ENCODE results near the gene ERMP1. TPM values are rescaled to one million over a fixed set of nuclear protein-coding genes. Genes with fewer than 3 reads are reported as not detected.

Gene ERMP1
- polyA plus RNA-seq, 1 of the 3 experiments (the other 2 are of a cell fraction): 5.9 TPM

GRCh38 chr9:5866272-5866671 lies 33.4 kb upstream of the ERMP1 start:
- Histone ChIP-seq H3K4me1 (ENCODE audit: control insufficient read depth in 1 of 2, insufficient read depth in 2 of 2, low read depth in 1 of 2, low read length in 1 of 2) (no peaks in the 10 kb centered on the region), H3K4me2 (no peak overlapping the region), H3K4me3 (ENCODE audit: low read depth in 2 of 2, low read length in 1 of 2) (no peak overlapping the region), H3K36me3 (replicated peaks in 1 of 2; ENCODE audit: control insufficient read depth in 1 of 2, insufficient read depth in 2 of 2, low read length in 1 of 2) (no peaks in the 10 kb centered on the region), H3K9me2 (no peaks in the 10 kb centered on the region), H2AFZ (ENCODE audit: low read depth) (no peak overlapping the region), H3K9me3 (no peaks in the 10 kb centered on the region), H3K27ac (ENCODE audit: low read depth in 2 of 2, low read length in 1 of 2) (no peak overlapping the region), H4K20me1 (ENCODE audit: insufficient read depth) (no peaks in the 10 kb centered on the region), H3K79me2 (ENCODE audit: insufficient read depth) (no peaks in the 10 kb centered on the region), H3K9ac (no peak overlapping the region), H3K27me3 (ENCODE audit: insufficient read depth) (no peaks in the 10 kb centered on the region), H3F3A (replicated peaks; ENCODE audit: insufficient read depth) (no peaks in the 10 kb centered on the region)
- no peak for DNase-seq
- TF ChIP-seq CHD2 (IDR thresholded peaks at IDR 0.05; ENCODE audit: low read length, partially characterized antibody) (no peak), MXI1 (IDR thresholded peaks at IDR 0.05; ENCODE audit: low read depth, low read length) (no peak), EP300 (IDR thresholded peaks at IDR 0.05; ENCODE audit: borderline replicate concordance in 1 of 2, low read depth in 1 of 2, low read length in 1 of 2) (no peak), JUND (IDR thresholded peaks at IDR 0.05) (no peak), RCOR1 (IDR thresholded peaks at IDR 0.05; ENCODE audit: low read length) (no peak), RXRA (IDR thresholded peaks at IDR 0.05; ENCODE audit: borderline replicate concordance, low read depth) (no peak), RFX5 (IDR thresholded peaks at IDR 0.05; ENCODE audit: low read length) (no peak), GABPA (IDR thresholded peaks at IDR 0.05; ENCODE audit: low read depth) (no peak), MEF2A (IDR thresholded peaks at IDR 0.05; ENCODE audit: borderline replicate concordance, low read depth) (no peak), ELF1 (IDR thresholded peaks at IDR 0.05) (no peak), EZH2phosphoT487 (IDR thresholded peaks at IDR 0.05; ENCODE audit: borderline replicate concordance, low read depth) (no peak), GATA2 (CRISPR knock-in tag; IDR thresholded peaks at IDR 0.05) (no peak), POLR2AphosphoS5 (IDR thresholded peaks at IDR 0.05; ENCODE audit: low read depth, low read length) (no peak), PBX3 (IDR thresholded peaks at IDR 0.05) (no peak), TEAD4 (IDR thresholded peaks at IDR 0.05; ENCODE audit: borderline replicate concordance, insufficient read depth) (no peak), MAX (IDR thresholded peaks at IDR 0.05; ENCODE audit: low read depth) (no peak)
- TF ChIP-seq, protein P1, sequence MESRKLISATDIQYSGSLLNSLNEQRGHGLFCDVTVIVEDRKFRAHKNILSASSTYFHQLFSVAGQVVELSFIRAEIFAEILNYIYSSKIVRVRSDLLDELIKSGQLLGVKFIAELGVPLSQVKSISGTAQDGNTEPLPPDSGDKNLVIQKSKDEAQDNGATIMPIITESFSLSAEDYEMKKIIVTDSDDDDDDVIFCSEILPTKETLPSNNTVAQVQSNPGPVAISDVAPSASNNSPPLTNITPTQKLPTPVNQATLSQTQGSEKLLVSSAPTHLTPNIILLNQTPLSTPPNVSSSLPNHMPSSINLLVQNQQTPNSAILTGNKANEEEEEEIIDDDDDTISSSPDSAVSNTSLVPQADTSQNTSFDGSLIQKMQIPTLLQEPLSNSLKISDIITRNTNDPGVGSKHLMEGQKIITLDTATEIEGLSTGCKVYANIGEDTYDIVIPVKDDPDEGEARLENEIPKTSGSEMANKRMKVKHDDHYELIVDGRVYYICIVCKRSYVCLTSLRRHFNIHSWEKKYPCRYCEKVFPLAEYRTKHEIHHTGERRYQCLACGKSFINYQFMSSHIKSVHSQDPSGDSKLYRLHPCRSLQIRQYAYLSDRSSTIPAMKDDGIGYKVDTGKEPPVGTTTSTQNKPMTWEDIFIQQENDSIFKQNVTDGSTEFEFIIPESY (IDR thresholded peaks at IDR 0.05; ENCODE audit: borderline replicate concordance, low read depth): no peak
- TF ChIP-seq, protein P2, sequence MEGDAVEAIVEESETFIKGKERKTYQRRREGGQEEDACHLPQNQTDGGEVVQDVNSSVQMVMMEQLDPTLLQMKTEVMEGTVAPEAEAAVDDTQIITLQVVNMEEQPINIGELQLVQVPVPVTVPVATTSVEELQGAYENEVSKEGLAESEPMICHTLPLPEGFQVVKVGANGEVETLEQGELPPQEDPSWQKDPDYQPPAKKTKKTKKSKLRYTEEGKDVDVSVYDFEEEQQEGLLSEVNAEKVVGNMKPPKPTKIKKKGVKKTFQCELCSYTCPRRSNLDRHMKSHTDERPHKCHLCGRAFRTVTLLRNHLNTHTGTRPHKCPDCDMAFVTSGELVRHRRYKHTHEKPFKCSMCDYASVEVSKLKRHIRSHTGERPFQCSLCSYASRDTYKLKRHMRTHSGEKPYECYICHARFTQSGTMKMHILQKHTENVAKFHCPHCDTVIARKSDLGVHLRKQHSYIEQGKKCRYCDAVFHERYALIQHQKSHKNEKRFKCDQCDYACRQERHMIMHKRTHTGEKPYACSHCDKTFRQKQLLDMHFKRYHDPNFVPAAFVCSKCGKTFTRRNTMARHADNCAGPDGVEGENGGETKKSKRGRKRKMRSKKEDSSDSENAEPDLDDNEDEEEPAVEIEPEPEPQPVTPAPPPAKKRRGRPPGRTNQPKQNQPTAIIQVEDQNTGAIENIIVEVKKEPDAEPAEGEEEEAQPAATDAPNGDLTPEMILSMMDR (IDR thresholded peaks at IDR 0.05): no peak
- CTCF ChIA-PET: no interaction called here
- POLR2A ChIA-PET: no interaction called here
- 89% methylated on average over 2 of the region's 2 CpGs for whole genome bisulfite sequencing (ENCODE audit: low lambda C conversion rate)
